Measurements from ENCODE around the gene PPCDC. TPM values are rescaled to one million over a fixed set of nuclear protein-coding genes. Genes with fewer than 3 reads are reported as not detected.

The PPCDC gene
- polyA plus RNA-seq, 1 experiment: 11.1 TPM

DNA sequence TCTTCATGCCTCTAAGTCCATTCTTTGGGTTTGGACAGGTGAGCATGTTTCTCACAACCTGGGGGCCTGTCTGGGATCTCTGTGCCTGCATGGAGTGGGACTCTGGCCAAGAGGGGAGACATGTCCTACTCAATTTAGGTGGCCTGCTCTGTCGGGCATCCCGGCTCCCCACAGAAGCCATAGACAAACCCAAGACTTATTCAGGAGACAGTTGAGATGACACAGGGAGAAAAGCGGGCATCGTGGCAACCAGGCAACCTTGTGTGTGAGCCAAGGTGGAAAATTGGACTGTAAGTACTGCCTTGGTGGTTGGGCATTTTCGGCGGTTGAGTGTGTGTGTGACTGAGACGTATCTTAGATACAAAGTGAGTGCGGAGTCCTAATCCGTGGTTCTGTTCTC lies 40.5 kb downstream of the PPCDC start:
- CTCF ChIA-PET: no interaction called here
- TF ChIP-seq CTCF (IDR thresholded peaks at IDR 0.05; ENCODE audit: insufficient read depth, low read depth, low read length): no peak
- Histone ChIP-seq H3K27me3 (ENCODE audit: control insufficient read depth, insufficient read depth, low read length) (no peaks in the 10 kb centered on the region), H3K4me3 (ENCODE audit: low read depth, low read length) (no peak overlapping the region), H3K36me3 (ENCODE audit: control insufficient read depth, insufficient read depth, low read length) (no peaks in the 10 kb centered on the region)
- no peak for DNase-seq (ENCODE audit: low read depth)
- POLR2A ChIA-PET: no interaction called here

DNA sequence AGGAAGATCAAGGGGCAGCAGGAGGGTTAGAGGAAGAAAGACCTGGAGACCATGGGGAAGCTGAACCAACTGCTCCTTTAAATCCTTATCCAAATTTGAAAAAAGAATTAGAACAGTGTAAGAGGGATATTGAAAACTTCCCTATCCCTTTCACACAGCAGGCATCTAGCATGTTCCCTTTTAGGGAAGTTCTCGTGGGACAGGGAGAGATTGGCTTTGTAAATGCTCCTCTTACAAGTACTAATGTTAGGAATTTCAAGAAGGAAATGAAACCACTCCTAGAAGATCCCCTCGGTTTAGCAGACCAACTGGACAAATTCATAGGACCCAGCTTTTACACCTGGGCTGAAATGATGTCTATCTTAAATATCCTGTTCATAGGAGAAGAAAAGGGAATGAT lies 41.5 kb downstream of the PPCDC start:
- no peak for TF ChIP-seq CTCF (IDR thresholded peaks at IDR 0.05; ENCODE audit: insufficient read depth, low read depth, low read length)
- Histone ChIP-seq H3K4me3 (ENCODE audit: low read depth, low read length) (no peak overlapping the region), H3K36me3 (ENCODE audit: control insufficient read depth, insufficient read depth, low read length) (no peaks in the 10 kb centered on the region), H3K27me3 (ENCODE audit: control insufficient read depth, insufficient read depth, low read length) (no peaks in the 10 kb centered on the region)
- DNase-seq (ENCODE audit: low read depth): no peak
- ChIA-PET CTCF (no interaction called here), POLR2A (no interaction called here)

- H3K4me3 ChIP-seq (ENCODE audit: low read depth, low read length): no peak overlapping the region
- no peak for TF ChIP-seq CTCF (IDR thresholded peaks at IDR 0.05; ENCODE audit: insufficient read depth, low read depth, low read length)
- DNase-seq (ENCODE audit: low read depth): no peak
- ChIA-PET POLR2A (no interaction called here), CTCF (interaction anchor here (1.3 to 1.6 kb wide), 2 partner anchors 36 to 43 kb away, joined by 3 to 7 read pairs; no protein-coding TSS in a partner anchor)
- H3K27me3 ChIP-seq (ENCODE audit: control insufficient read depth, insufficient read depth, low read length): no peaks in the 10 kb centered on the region
- H3K36me3 ChIP-seq (ENCODE audit: control insufficient read depth, insufficient read depth, low read length): no peaks in the 10 kb centered on the region
Observed at GRCh38 chr15:75065467-75065850, 42.1 kb downstream of the PPCDC start.

DNA sequence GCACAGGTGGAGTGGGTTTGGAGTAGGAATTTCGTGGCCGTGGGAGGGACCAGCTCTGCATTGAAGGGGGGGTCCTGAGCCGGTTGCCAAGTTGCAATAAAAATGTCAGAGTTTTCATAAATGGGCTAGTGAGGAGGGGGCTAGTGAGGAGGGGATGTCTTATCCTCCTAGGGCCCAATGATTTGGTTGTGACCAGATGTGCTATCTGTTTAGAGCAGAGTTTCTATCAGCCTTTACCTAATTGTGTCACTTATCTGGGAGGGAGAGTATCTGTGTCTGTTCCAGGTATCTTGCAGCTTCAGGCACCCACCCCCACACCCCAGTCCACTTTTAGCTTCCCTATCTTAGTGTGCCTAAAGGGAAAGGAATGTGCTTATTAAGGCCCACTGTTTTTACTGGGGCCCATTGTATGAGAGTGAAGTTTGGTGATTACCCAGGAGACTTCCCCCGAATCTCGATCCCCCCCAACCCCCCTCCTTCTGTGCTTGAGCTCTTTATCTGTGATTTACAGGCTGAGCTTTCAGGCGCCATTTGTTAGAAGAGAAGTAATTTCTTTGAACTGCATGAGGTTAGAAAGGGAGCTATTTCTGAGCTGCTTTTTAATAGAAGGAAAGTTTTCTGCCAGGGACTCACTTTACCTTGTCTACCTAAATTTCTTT lies 42.6 kb downstream of the PPCDC start:
- no peak overlapping the region for H3K4me3 ChIP-seq (ENCODE audit: low read depth, low read length)

More for the DNA sequence above, 42.6 kb downstream of the PPCDC start:
- ChIA-PET POLR2A (no interaction called here), CTCF (interaction anchor here (1.3 to 1.6 kb wide), 2 partner anchors 36 to 43 kb away, joined by 3 to 7 read pairs; no protein-coding TSS in a partner anchor)
- Histone ChIP-seq H3K27me3 (ENCODE audit: control insufficient read depth, insufficient read depth, low read length) (no peaks in the 10 kb centered on the region), H3K36me3 (ENCODE audit: control insufficient read depth, insufficient read depth, low read length) (no peaks in the 10 kb centered on the region)
- DNase-seq (ENCODE audit: low read depth): no peak
- no peak for TF ChIP-seq CTCF (IDR thresholded peaks at IDR 0.05; ENCODE audit: insufficient read depth, low read depth, low read length)
